IgD-negative memory B cell (primary cell): ENCODE results near the gene TCEAL9. TPM values are rescaled to one million over a fixed set of nuclear protein-coding genes. Genes with fewer than 3 reads are reported as not detected.

Experiments
- H3K27ac Mint-ChIP-seq, 3 donors: one replicate each; pipeline ENCODE4 v1.8.0; 2020 to 2022; ENCODE audit warnings: mild to moderate bottlenecking in 3 of 3, mixed read lengths in 3 of 3, moderate library complexity in 1 of 3
- H3K27me3 Mint-ChIP-seq: one replicate; pipeline ENCODE4 v1.8.0; 2021; ENCODE audit warnings: mixed read lengths
- H3K36me3 Mint-ChIP-seq: one replicate; pipeline ENCODE4 v1.8.0; 2020; ENCODE audit warnings: mild to moderate bottlenecking, mixed read lengths
- H3K4me1 Mint-ChIP-seq, 3 donors: one replicate each; pipeline ENCODE4 v1.8.0; 2020 to 2022; ENCODE audit warnings: mixed read lengths in 3 of 3, mild to moderate bottlenecking in 1 of 3
- H3K4me3 Mint-ChIP-seq, 4 donors: one replicate each; pipeline ENCODE4 v1.8.0; 2020 to 2022; ENCODE audit warnings: mild to moderate bottlenecking in 4 of 4, mixed read lengths in 4 of 4, moderate library complexity in 3 of 4
- H3K9me3 Mint-ChIP-seq, 3 donors: one replicate each; pipeline ENCODE4 v1.8.0; 2020 to 2021; ENCODE audit warnings: mixed read lengths in 3 of 3, mild to moderate bottlenecking in 1 of 3
- polyA plus RNA-seq: library from polyadenylated mRNA; unstranded; fragments of 300-500 nt; fragmentation: Illumina TruSeq; gene quantifications from one replicate; pipeline ENCODE4 v1.2.3, GENCODE V29; 2021

TCEAL9 gene
- polyA plus RNA-seq, 1 donor from 2014 or later, result 1.3 TPM

- Mint-ChIP-seq H3K4me3 (no peak overlapping the region), H3K36me3 (no peaks in the 10 kb centered on the region), H3K4me1 (no peaks in the 10 kb centered on the region), H3K27me3 (peaks cover 6% of the 10 kb centered on the region), H3K9me3 (peaks cover 0 to 2% (median 0%) of the 10 kb centered on the region in 3 donors), H3K27ac (no peak overlapping the region)
Measured at GRCh38 chrX:103396186-103396585, 39.9 kb downstream of the TCEAL9 start.

- no peaks in the 10 kb centered on the region for H3K4me1 Mint-ChIP-seq
- H3K9me3 Mint-ChIP-seq, result peaks cover 0 to 2% (median 0%) of the 10 kb centered on the region in 3 donors
- no peak overlapping the region for H3K27ac Mint-ChIP-seq
- H3K4me3 Mint-ChIP-seq, result no peak overlapping the region
- no peaks in the 10 kb centered on the region for H3K36me3 Mint-ChIP-seq
- peaks cover 6% of the 10 kb centered on the region for H3K27me3 Mint-ChIP-seq
Measured at GRCh38 chrX:103396660-103397059, 40.4 kb downstream of the TCEAL9 start.

GRCh38 chrX:103397707-103398106, 41.4 kb downstream of the TCEAL9 start:
- no peaks in the 10 kb centered on the region for H3K36me3 Mint-ChIP-seq
- no peak overlapping the region for H3K4me3 Mint-ChIP-seq
- no peaks in the 10 kb centered on the region for H3K4me1 Mint-ChIP-seq
- peaks cover 0 to 2% (median 0%) of the 10 kb centered on the region in 3 donors for H3K9me3 Mint-ChIP-seq
- peaks cover 5% of the 10 kb centered on the region for H3K27me3 Mint-ChIP-seq
- H3K27ac Mint-ChIP-seq, result no peak overlapping the region

DNA sequence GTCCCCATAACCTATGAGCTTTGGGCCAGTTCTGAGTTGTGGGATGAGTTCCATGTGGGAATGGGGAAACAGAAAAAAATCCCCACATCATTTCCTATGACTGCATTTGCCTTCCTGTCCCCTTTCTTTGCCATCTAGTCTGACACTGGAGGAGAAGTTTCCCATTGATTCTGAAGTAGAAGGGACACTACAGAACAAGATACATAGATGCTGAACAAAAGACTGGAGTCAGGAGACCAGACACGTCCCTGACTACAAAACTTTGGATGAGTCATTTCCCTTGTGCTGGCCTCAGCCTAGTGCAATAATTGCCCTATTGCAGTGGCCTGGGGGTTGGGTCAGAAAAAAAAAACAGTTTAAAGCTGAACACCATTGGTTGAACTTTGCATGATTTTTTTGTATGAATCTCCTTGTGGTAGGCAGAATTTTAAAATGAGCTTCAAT, 42.1 kb downstream of the TCEAL9 start:
- Mint-ChIP-seq H3K36me3 (no peaks in the 10 kb centered on the region), H3K27ac (no peak overlapping the region), H3K4me3 (no peak overlapping the region), H3K9me3 (no peaks in the 10 kb centered on the region), H3K27me3 (peaks cover 8% of the 10 kb centered on the region), H3K4me1 (no peaks in the 10 kb centered on the region)

DNA sequence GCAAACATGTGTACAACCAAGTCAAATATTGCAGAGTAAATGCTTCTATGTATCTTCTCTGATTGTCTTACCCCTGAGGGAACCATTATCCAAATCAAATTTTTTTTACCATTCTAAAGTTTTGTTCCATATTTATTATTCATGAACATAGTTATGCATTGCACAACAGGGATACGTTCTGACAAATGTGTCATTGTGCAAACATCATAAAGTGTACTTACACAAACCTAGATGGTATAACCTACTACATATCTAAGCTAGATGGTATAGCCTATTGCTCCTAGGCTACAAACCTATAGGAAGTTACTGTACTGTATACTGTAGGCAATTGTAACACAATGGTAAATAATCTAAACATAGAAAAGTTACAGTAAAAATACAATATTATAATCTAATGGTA, 43.4 kb downstream of the TCEAL9 start:
- Mint-ChIP-seq H3K36me3 (no peaks in the 10 kb centered on the region), H3K9me3 (no peaks in the 10 kb centered on the region), H3K27ac (no peak overlapping the region), H3K4me3 (no peak overlapping the region), H3K4me1 (no peaks in the 10 kb centered on the region), H3K27me3 (peaks cover 12% of the 10 kb centered on the region)

DNA sequence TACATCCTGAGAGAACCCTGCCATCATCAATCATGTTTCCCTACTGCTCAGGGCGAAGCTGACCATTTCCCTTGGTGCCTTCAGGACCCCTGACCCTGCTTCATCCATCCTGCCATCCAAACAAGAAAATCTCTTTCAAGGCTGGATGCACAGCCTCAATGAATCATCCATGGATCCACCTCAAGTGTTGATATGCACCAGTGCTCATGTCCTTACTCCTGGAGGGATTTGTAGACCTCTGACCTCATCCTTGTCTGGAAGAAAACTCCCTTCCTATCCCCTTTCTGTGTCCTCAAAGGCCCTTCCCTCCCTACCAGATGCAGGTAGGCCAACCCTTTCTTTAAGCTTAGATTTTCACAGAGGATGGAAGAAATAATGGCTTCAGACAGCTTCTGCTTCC, 44.6 kb downstream of the TCEAL9 start:
- no peaks in the 10 kb centered on the region for H3K9me3 Mint-ChIP-seq
- H3K4me3 Mint-ChIP-seq, result no peak overlapping the region
- no peaks in the 10 kb centered on the region for H3K36me3 Mint-ChIP-seq
- no peak overlapping the region for H3K27ac Mint-ChIP-seq
- H3K4me1 Mint-ChIP-seq, result peaks cover 0 to 2% (median 0%) of the 10 kb centered on the region in 3 donors
- H3K27me3 Mint-ChIP-seq, result peaks cover 12% of the 10 kb centered on the region

- no peaks in the 10 kb centered on the region for H3K9me3 Mint-ChIP-seq
- peak overlapping the region; percentile 84 to 91 (median 86) for H3K4me3 Mint-ChIP-seq
- H3K36me3 Mint-ChIP-seq, result no peaks in the 10 kb centered on the region
- peaks cover 10% of the 10 kb centered on the region for H3K27me3 Mint-ChIP-seq
- H3K4me1 Mint-ChIP-seq, result peaks cover 0 to 2% (median 0%) of the 10 kb centered on the region in 3 donors
- H3K27ac Mint-ChIP-seq, result peak overlapping the region in 2 of 3 donors; percentile 81 to 89
Measured at GRCh38 chrX:103404231-103405008, 48.1 kb downstream of the TCEAL9 start.

DNA sequence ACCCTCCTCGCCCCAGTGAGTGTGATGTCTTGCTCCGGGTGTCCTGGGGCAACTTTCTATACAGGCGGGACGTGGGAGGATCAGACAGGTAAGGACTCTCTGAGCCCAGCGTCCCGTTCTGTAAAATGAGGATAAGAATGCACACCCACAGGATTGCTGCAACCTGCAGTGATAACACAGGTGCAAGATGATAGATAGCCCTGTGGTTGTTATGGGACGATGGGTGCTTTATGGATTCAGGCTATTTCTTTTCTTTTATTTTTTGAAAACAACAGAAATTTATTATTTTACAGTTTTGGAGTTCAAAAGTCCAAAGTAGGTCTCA, 48.7 kb downstream of the TCEAL9 start:
- H3K4me1 Mint-ChIP-seq, result peaks cover 0 to 2% (median 0%) of the 10 kb centered on the region in 3 donors
- H3K4me3 Mint-ChIP-seq, result peak overlapping the region; percentile 84 to 91 (median 86)
- H3K27me3 Mint-ChIP-seq, result peaks cover 10% of the 10 kb centered on the region
- H3K9me3 Mint-ChIP-seq, result no peaks in the 10 kb centered on the region
- no peaks in the 10 kb centered on the region for H3K36me3 Mint-ChIP-seq
- no peak overlapping the region for H3K27ac Mint-ChIP-seq

DNA sequence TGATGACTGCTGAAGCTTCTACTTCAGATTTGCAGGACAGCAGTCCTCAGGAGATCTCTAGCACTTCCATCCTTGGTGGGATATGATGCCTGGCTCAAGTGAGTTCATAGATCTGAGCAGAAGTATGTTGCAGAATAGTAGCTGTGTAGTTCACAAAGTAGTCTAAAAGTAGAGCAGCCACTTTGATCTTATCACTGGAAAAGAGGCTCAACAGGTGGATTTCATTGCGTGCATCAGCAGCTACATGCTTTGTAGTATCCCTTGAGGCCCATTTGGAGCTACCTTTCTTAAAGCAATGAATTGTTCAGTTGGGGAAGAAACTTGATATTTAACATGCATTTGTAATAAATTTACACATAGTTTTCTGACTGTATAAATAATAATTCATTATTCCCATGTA, 50.0 kb downstream of the TCEAL9 start:
- H3K4me1 Mint-ChIP-seq, result peaks cover 0 to 2% (median 0%) of the 10 kb centered on the region in 3 donors
- H3K4me3 Mint-ChIP-seq, result no peak overlapping the region
- H3K36me3 Mint-ChIP-seq, result no peaks in the 10 kb centered on the region
- no peaks in the 10 kb centered on the region for H3K9me3 Mint-ChIP-seq
- H3K27me3 Mint-ChIP-seq, result peaks cover 10% of the 10 kb centered on the region
- no peak overlapping the region for H3K27ac Mint-ChIP-seq

- peaks cover 0 to 2% (median 0%) of the 10 kb centered on the region in 3 donors for H3K4me1 Mint-ChIP-seq
- H3K36me3 Mint-ChIP-seq, result no peaks in the 10 kb centered on the region
- no peak overlapping the region for H3K4me3 Mint-ChIP-seq
- no peaks in the 10 kb centered on the region for H3K9me3 Mint-ChIP-seq
- no peak overlapping the region for H3K27ac Mint-ChIP-seq
- H3K27me3 Mint-ChIP-seq, result peaks cover 10% of the 10 kb centered on the region
Measured at GRCh38 chrX:103407776-103408175, 51.5 kb downstream of the TCEAL9 start.

Other genes with a start within 250 kb of the TCEAL9 start
- 29.5 TPM for gene BEX4, start 141.4 kb upstream of the TCEAL9 start, polyA plus RNA-seq
- 41.1 TPM for gene TCEAL8, start 101.4 kb upstream of the TCEAL9 start, polyA plus RNA-seq
- not detected for gene TCEAL5, start 79.8 kb upstream of the TCEAL9 start, polyA plus RNA-seq
- gene BEX2, start 45.5 kb upstream of the TCEAL9 start, polyA plus RNA-seq, result 58.7 TPM
- not detected for gene TCEAL7, start 26.3 kb upstream of the TCEAL9 start, polyA plus RNA-seq
- 7.0 TPM for gene BEX3, start 20.0 kb downstream of the TCEAL9 start, polyA plus RNA-seq
- not detected for gene RAB40A, start 163.0 kb downstream of the TCEAL9 start, polyA plus RNA-seq
- 26.0 TPM for gene TCEAL4, start 229.0 kb downstream of the TCEAL9 start, polyA plus RNA-seq